Transverse colon (tissue), 4 donors: ENCODE data around the gene FUZ. TPM values are rescaled to one million over a fixed set of nuclear protein-coding genes. Genes with fewer than 3 reads are reported as not detected.

ENCODE experiments used
- DNase-seq: peaks from one replicate; pipeline ENCODE4 v3.0.0-alpha.2; 2019
- H3K27ac ChIP-seq, 4 donors: fragments of 200-600 bp; sonication (generic); 2 replicates each; pipeline ENCODE4 v1.5.1; 2016 to 2018; ENCODE audit warnings: inconsistent platforms in 4 of 4
- H3K27me3 ChIP-seq: fragments of 200-600 bp; sonication (generic); 2 replicates; pipeline ENCODE4 v1.5.1; 2017; ENCODE audit warnings: inconsistent platforms
- H3K36me3 ChIP-seq, 4 donors: fragments of 200-600 bp; sonication (generic); 2 replicates each; pipeline ENCODE4 v1.5.1; 2017 to 2019; ENCODE audit warnings: inconsistent platforms in 4 of 4
- H3K4me1 ChIP-seq, 4 donors: fragments of 200-600 bp; sonication (generic); 2 replicates each; pipeline ENCODE4 v1.5.1; 2017 to 2020; ENCODE audit warnings: inconsistent platforms in 4 of 4
- H3K4me3 ChIP-seq, 4 donors: fragments of 200-600 bp; sonication (generic); 1 replicate in 1 of 4; 2 replicates in 3 of 4; pipeline versions ENCODE4 v1.5.1 to v1.6.1; 2017 to 2019; ENCODE audit warnings: inconsistent platforms in 4 of 4
- H3K9me3 ChIP-seq, 2 donors: fragments of 200-600 bp; sonication (generic); 2 replicates each; pipeline ENCODE4 v1.5.1; 2017 to 2019; ENCODE audit warnings: inconsistent platforms in 2 of 2
- CTCF ChIP-seq, 5 experiments: fragments of 200-600 bp in 3 of 5; fragments of 450-650 bp in 2 of 5; sonication (generic) in 3 of 5; IDR thresholded peaks; 1 replicate in 2 of 5; 2 replicates in 3 of 5; pipeline ENCODE4 v1.5.1; 2016 to 2017; ENCODE audit warnings: antibody characterized with exemption in 5 of 5, inconsistent platforms in 3 of 5, mild to moderate bottlenecking in 2 of 5, moderate library complexity in 1 of 5
- EP300 ChIP-seq: sonication (generic); formaldehyde crosslinking; IDR thresholded peaks from one replicate; pipeline ENCODE4 v1.6.1; 2017; ENCODE audit warnings: antibody characterized with exemption, low read depth
- POLR2A ChIP-seq: fragments of 450-650 bp; IDR thresholded peaks from one replicate; pipeline ENCODE4 v1.6.1; 2016; ENCODE audit warnings: antibody characterized with exemption, mild to moderate bottlenecking, moderate library complexity
- POLR2AphosphoS5 ChIP-seq, 3 donors: sonication (generic); formaldehyde crosslinking; IDR thresholded peaks; one replicate each; pipeline ENCODE4 v1.6.1; 2016; ENCODE audit warnings: antibody characterized with exemption in 3 of 3
- WGBS, 2 donors: methylation state at CpG; one replicate each; pipeline ENCODE4 v1.1.5; 2018; ENCODE audit warnings: low coverage in 1 of 2; 5-methylcytosine and 5-hydroxymethylcytosine counted together
- in situ Hi-C, 4 donors: fragments of 200-750 bp; cut with MboI; loops; one replicate each; pipeline versions ENCODE4 v1.15.0 to v1.15.1; 2017; ENCODE audit warnings: low sequenced_read_pairs in 3 of 4, low pct_ligation_motif_present in 1 of 4, low pct_unique_long_range_greater_than_20kb in 1 of 4
- intact Hi-C: fragments of 100-400 bp; cut with DNase I; formaldehyde crosslinking; loops from one replicate; pipeline ENCODE4 v1.15.1; 2023; ENCODE audit warnings: low total_unique reads
- total RNA-seq, 4 donors: library from RNA; depleted of rRNA; stranded (reverse); fragments of >200 nt; gene quantifications; one replicate each; pipeline ENCODE4 v1.1.0, GENCODE V29; 2016

Gene FUZ
- total RNA-seq, 4 donors from 2014 or later = 10.2 to 20.1 (median 13.1) TPM

DNA sequence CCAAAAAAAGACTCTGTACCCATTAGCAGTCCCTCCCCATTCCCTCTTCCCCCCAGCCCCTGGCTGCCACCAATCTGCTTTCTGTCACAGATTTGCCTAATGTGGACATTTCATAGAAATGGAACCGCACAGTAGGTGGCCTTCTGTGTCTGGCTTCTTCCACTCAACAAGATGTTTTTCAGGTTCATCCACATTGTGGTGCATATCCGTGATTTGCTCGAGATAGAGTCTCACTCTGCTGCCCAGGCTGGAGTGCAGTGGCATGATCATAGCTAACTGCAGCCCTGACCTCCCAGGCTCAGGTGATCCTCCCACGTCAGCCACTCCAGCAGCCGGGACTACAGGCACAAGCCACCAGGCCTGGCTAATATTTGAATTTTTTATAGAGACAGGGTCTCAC is 25.3 kb downstream of the FUZ start:
- Histone ChIP-seq H3K9me3 (no peaks in the 10 kb centered on the region), H3K4me1 (peaks cover 0 to 5% (median 0%) of the 10 kb centered on the region in 4 donors), H3K4me3 (no peak overlapping the region), H3K36me3 (peaks cover 0 to 24% (median 10%) of the 10 kb centered on the region in 4 donors), H3K27ac (no peak overlapping the region), H3K27me3 (no peaks in the 10 kb centered on the region)
- no peak for TF ChIP-seq POLR2AphosphoS5 (IDR thresholded peaks at IDR 0.05)
- TF ChIP-seq EP300 = no peak
- TF ChIP-seq CTCF (IDR thresholded peaks at IDR 0.05) = no peak
- TF ChIP-seq POLR2A = no peak
- 95% methylated on average over 5 of the region's 5 CpGs; no CpG with 5 or more reads in 1 of the 2 donors for WGBS, 2 donors
- in situ Hi-C loops (no loop called here), intact Hi-C loops (no loop called here)
- no peak for DNase-seq

- intact Hi-C loops (no loop called here), in situ Hi-C loops (no loop called here)
- Histone ChIP-seq H3K4me1 (peaks cover 0 to 5% (median 0%) of the 10 kb centered on the region in 4 donors), H3K36me3 (peaks cover 0 to 25% (median 4%) of the 10 kb centered on the region in 4 donors), H3K4me3 (no peak overlapping the region), H3K9me3 (no peaks in the 10 kb centered on the region), H3K27me3 (no peaks in the 10 kb centered on the region), H3K27ac (peak overlapping the region in 1 of 4 donors; percentile 34)
- TF ChIP-seq CTCF (IDR thresholded peaks at IDR 0.05) = no peak
- 20 to 77% methylated on average over 1 to 9 of the region's 9 CpGs for WGBS, 2 donors
- DNase-seq = no peak
These were observed 26.7 kb downstream of the FUZ start for GRCh38 chr19:49786376-49786820.

DNA sequence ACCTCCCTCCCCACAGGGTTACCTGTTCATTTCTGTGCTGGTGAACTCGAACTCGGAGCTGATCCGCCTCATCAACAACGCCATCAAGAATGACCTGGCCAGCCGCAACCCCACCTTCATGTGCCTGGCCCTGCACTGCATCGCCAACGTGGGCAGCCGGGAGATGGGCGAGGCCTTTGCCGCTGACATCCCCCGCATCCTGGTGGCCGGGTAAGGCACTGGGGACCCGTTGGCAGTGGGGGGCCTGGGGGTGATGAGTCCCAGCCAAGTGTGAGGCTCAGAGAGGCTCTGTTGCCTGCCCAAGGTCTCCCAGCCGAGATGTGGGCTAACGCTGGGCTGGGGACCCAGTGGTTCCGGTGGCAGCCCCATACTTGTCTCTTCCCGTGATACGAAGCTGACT is 30.6 kb downstream of the FUZ start:
- intact Hi-C loops = no loop called here
- H3K4me1 ChIP-seq = peaks cover 0 to 5% (median 0%) of the 10 kb centered on the region in 4 donors
- no peak overlapping the region for H3K4me3 ChIP-seq
- H3K27ac ChIP-seq = no peak overlapping the region
- 97% methylated on average over 18 of the region's 18 CpGs; no CpG with 5 or more reads in 1 of the 2 donors for WGBS, 2 donors
- H3K9me3 ChIP-seq = no peaks in the 10 kb centered on the region
- no peak for DNase-seq
- H3K36me3 ChIP-seq = peaks cover 0 to 21% (median 4%) of the 10 kb centered on the region in 4 donors
- in situ Hi-C loops = no loop called here
- no peak for TF ChIP-seq CTCF (IDR thresholded peaks at IDR 0.05)
- no peak for TF ChIP-seq POLR2A
- no peak for TF ChIP-seq EP300
- no peak for TF ChIP-seq POLR2AphosphoS5 (IDR thresholded peaks at IDR 0.05)
- H3K27me3 ChIP-seq = no peaks in the 10 kb centered on the region

DNA sequence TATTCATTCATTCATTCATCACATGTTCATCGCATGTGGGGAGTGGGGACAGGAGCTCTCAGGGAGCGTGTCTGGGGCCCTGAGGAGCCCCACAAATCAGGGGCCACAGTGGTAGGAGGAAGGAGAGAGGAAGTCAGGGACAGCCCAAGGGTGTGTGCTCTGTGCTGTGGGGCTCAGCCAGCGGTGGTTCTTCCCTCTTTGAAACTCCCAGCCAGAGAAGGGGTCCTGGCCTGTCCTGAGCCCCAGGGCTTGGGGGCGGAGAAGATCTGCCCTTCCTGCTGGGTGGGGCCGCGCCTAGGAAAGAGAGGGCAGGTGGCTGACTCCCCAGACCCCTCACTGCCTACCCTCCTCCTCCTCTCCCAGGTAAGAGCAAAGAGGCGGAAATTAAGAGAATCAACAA is 31.7 kb downstream of the FUZ start:
- TF ChIP-seq EP300 (no peak), POLR2AphosphoS5 (IDR thresholded peaks at IDR 0.05) (no peak), POLR2A (no peak), CTCF (IDR thresholded peaks at IDR 0.05) (no peak)
- intact Hi-C loops (no loop called here), in situ Hi-C loops (no loop called here)
- Histone ChIP-seq H3K4me1 (peaks cover 0 to 3% (median 0%) of the 10 kb centered on the region in 4 donors), H3K36me3 (peaks cover 0 to 21% (median 4%) of the 10 kb centered on the region in 4 donors), H3K9me3 (no peaks in the 10 kb centered on the region), H3K27me3 (no peaks in the 10 kb centered on the region), H3K4me3 (no peak overlapping the region), H3K27ac (no peak overlapping the region)
- no peak for DNase-seq
- 60 to 91% methylated on average over 1 to 7 of the region's 7 CpGs for WGBS, 2 donors
